Hepatocyte (in vitro differentiated cells): ENCODE results near the gene OR51I2. TPM values are rescaled to one million over a fixed set of nuclear protein-coding genes. Genes with fewer than 3 reads are reported as not detected.

Experiments
- DNase-seq: peaks from one replicate; pipeline ENCODE4 v3.0.0-alpha.2; 2016; ENCODE audit warnings: low spot score
- H2AFZ ChIP-seq: fragments of 200-600 bp; sonication (generic); 2 replicates; pipeline ENCODE4 v1.6.0; 2016; ENCODE audit warnings: antibody characterized with exemption, mild to moderate bottlenecking
- H3K27ac ChIP-seq: fragments of 200-600 bp; sonication (generic); 2 replicates; pipeline ENCODE4 v1.5.1; 2016; ENCODE audit warnings: mild to moderate bottlenecking
- H3K27me3 ChIP-seq: fragments of 200-600 bp; sonication (generic); 2 replicates; pipeline ENCODE4 v1.6.1; 2016
- H3K36me3 ChIP-seq: fragments of 200-600 bp; sonication (generic); replicated peaks from 2 replicates; pipeline ENCODE4 v1.5.1; 2016; ENCODE audit warnings: low read depth; ENCODE audit not compliant: insufficient read depth
- H3K4me1 ChIP-seq: fragments of 200-600 bp; sonication (generic); 2 replicates; pipeline ENCODE4 v1.5.1; 2016; ENCODE audit warnings: mild to moderate bottlenecking, moderate library complexity; ENCODE audit not compliant: insufficient read depth
- H3K4me2 ChIP-seq: fragments of 200-600 bp; sonication (generic); 2 replicates; pipeline ENCODE4 v1.6.0; 2016
- H3K4me3 ChIP-seq: fragments of 200-600 bp; sonication (generic); 2 replicates; pipeline ENCODE4 v1.5.1; 2016; ENCODE audit warnings: mild to moderate bottlenecking
- H3K79me2 ChIP-seq: fragments of 200-600 bp; sonication (generic); 2 replicates; pipeline ENCODE4 v1.6.0; 2017; ENCODE audit warnings: mild to moderate bottlenecking
- H3K9me2 ChIP-seq: fragments of 200-600 bp; sonication (generic); replicated peaks from 2 replicates; pipeline ENCODE4 v1.6.0; 2017; ENCODE audit warnings: mild to moderate bottlenecking; ENCODE audit not compliant: insufficient read depth
- H3K9me3 ChIP-seq: fragments of 200-600 bp; sonication (generic); 2 replicates; pipeline ENCODE4 v1.5.1; 2016; ENCODE audit warnings: low read depth, mild to moderate bottlenecking
- H4K20me1 ChIP-seq: fragments of 200-600 bp; sonication (generic); 2 replicates; pipeline ENCODE4 v1.6.0; 2016; ENCODE audit warnings: mild to moderate bottlenecking; ENCODE audit not compliant: insufficient read depth, poor library complexity, severe bottlenecking
- CTCF ChIP-seq: fragments of 200-600 bp; sonication (generic); IDR thresholded peaks from 2 replicates; pipeline ENCODE4 v1.5.1; 2016; ENCODE audit warnings: antibody characterized with exemption, mild to moderate bottlenecking; ENCODE audit not compliant: poor library complexity
- EZH2 ChIP-seq: fragments of 200-600 bp; sonication (generic); IDR thresholded peaks from 2 replicates; pipeline ENCODE4 v1.6.1; 2016; ENCODE audit warnings: antibody characterized with exemption, mild to moderate bottlenecking, borderline replicate concordance
- EZH2phosphoT487 ChIP-seq: fragments of 200-600 bp; sonication (generic); IDR thresholded peaks from one replicate; pipeline ENCODE4 v1.6.1; 2018; ENCODE audit warnings: antibody characterized with exemption, mild to moderate bottlenecking, low read depth, moderate library complexity; ENCODE audit not compliant: unreplicated experiment, severe bottlenecking
- WGBS: methylation state at CpG from one replicate; pipeline ENCODE4 v1.1.6; 2016; ENCODE audit warnings: low lambda C conversion rate; ENCODE audit errors: missing lambda C conversion rate; 5-methylcytosine and 5-hydroxymethylcytosine counted together
- polyA plus RNA-seq: library from polyadenylated mRNA; unstranded; fragments of >200 nt; fragmentation: Nextera tagmentation; extraction: Ambion mirVana; gene quantifications from 2 replicates; pipeline ENCODE4 v1.2.1, GENCODE V29; 2016
- total RNA-seq: library from RNA; depleted of rRNA; stranded (reverse); fragments of >200 nt; gene quantifications from 2 replicates; pipeline ENCODE4 v1.2.3, GENCODE V29; 2014

Gene OR51I2
- total and polyA plus RNA-seq, 2 experiments from 2014 or later = not detected

GRCh38 chr11:5421811-5422210 lies 27.3 kb upstream of the OR51I2 start, which contains the start of gene OR51Q1:
Gene OR51Q1 (plus strand): TSS chr11:5422111. CDS start chr11:5422201, 90 bp downstream.
- Histone ChIP-seq H3K9me2 (no peaks in the 10 kb centered on the region), H3K27ac (no peak within 1 kb of the TSS), H3K79me2 (no peaks in the 10 kb centered on the region), H3K4me1 (no peaks in the 10 kb centered on the region), H3K9me3 (no peaks in the 10 kb centered on the region), H4K20me1 (no peaks in the 10 kb centered on the region), H3K4me3 (no peak within 1 kb of the TSS), H2AFZ (no peak within 1 kb of the TSS), H3K27me3 (no peaks in the 10 kb centered on the region), H3K36me3 (no peaks in the 10 kb centered on the region), H3K4me2 (no peak within 1 kb of the TSS)
- DNase-seq = no peak
- TF ChIP-seq EZH2phosphoT487 (no peak), EZH2 (no peak), CTCF (no peak)
- WGBS = 87% methylated on average over 1 of the region's 1 CpG

- H4K20me1 ChIP-seq = no peaks in the 10 kb centered on the region
- H3K4me1 ChIP-seq = no peaks in the 10 kb centered on the region
- H2AFZ ChIP-seq = no peak overlapping the region
- H3K79me2 ChIP-seq = no peaks in the 10 kb centered on the region
- WGBS = 56% methylated on average over 3 of the region's 3 CpGs
- no peaks in the 10 kb centered on the region for H3K36me3 ChIP-seq
- no peak overlapping the region for H3K27ac ChIP-seq
- H3K9me3 ChIP-seq = no peaks in the 10 kb centered on the region
- no peaks in the 10 kb centered on the region for H3K9me2 ChIP-seq
- TF ChIP-seq CTCF (no peak), EZH2 (no peak), EZH2phosphoT487 (no peak)
- no peak overlapping the region for H3K4me3 ChIP-seq
- H3K27me3 ChIP-seq = no peaks in the 10 kb centered on the region
- no peak for DNase-seq
- H3K4me2 ChIP-seq = no peak overlapping the region
Measured at GRCh38 chr11:5423131-5423530, 26.0 kb upstream of the OR51I2 start.

GRCh38 chr11:5441414-5441813 lies 7.7 kb upstream of the OR51I2 start, which contains the start of gene OR51I1:
Gene OR51I1 (minus strand): TSS chr11:5441514. CDS start chr11:5441514, 0 bp downstream.
- 38% methylated on average over 2 of the region's 2 CpGs for WGBS
- Histone ChIP-seq H4K20me1 (no peaks in the 10 kb centered on the region), H3K79me2 (no peaks in the 10 kb centered on the region), H3K9me3 (no peaks in the 10 kb centered on the region), H3K36me3 (no peaks in the 10 kb centered on the region), H3K27me3 (peaks cover 8% of the 10 kb centered on the region), H3K4me2 (no peak within 1 kb of the TSS), H3K27ac (no peak within 1 kb of the TSS), H3K4me1 (no peaks in the 10 kb centered on the region), H3K9me2 (no peaks in the 10 kb centered on the region), H3K4me3 (no peak within 1 kb of the TSS), H2AFZ (no peak within 1 kb of the TSS)
- no peak for DNase-seq
- TF ChIP-seq CTCF (no peak), EZH2 (no peak), EZH2phosphoT487 (no peak)
